ENCODE measurements around the gene ST6GALNAC1. TPM values are rescaled to one million over a fixed set of nuclear protein-coding genes. Genes with fewer than 3 reads are reported as not detected.

ST6GALNAC1 gene
- total and polyA plus RNA-seq, 2 of the 13 experiments (the other 11 are each of a cell fraction or from before 2014, with no cell fraction given): not detected

- TF ChIP-seq ZNF616 (CRISPR knock-in tag; IDR thresholded peaks at IDR 0.05; ENCODE audit: low read depth) (0 out of 2 replicates have a peak, but pooled peaks have one; percentile 47), ZNF792 (CRISPR knock-in tag; IDR thresholded peaks at IDR 0.05) (no peak; the same call in none of the 2 replicates), BRCA1 (CRISPR knock-in tag; IDR thresholded peaks at IDR 0.05) (peak; percentile 77; the same call in 1 of the 2 replicates), RAD21 (CRISPR knock-in tag; IDR thresholded peaks at IDR 0.05) (peak; percentile 34; the same call in 1 of the 2 replicates), ZBTB7B (CRISPR knock-in tag; IDR thresholded peaks at IDR 0.05) (peak; percentile 49), ZNF562 (CRISPR knock-in tag; IDR thresholded peaks at IDR 0.05; ENCODE audit: borderline replicate concordance) (no peak), ZNF160 (CRISPR knock-in tag; IDR thresholded peaks at IDR 0.05) (peak; percentile 71), THRA (CRISPR knock-in tag; IDR thresholded peaks at IDR 0.05; ENCODE audit: borderline replicate concordance) (0 out of 2 replicates have a peak, but pooled peaks have one; percentile 38), PAXIP1 (CRISPR knock-in tag; conservative IDR thresholded peaks at IDR 0.05) (peak; percentile 58), SIN3A (IDR thresholded peaks at IDR 0.05; ENCODE audit: borderline replicate concordance, low read depth, low read length) (no peak; the same call in 1 of the 2 replicates), SNAPC2 (CRISPR knock-in tag; IDR thresholded peaks at IDR 0.05) (0 out of 2 replicates have a peak, but pooled peaks have one; percentile 42), SMARCE1 (IDR thresholded peaks at IDR 0.05; ENCODE audit: borderline replicate concordance) (no peak), FOSL1 (CRISPR knock-in tag; IDR thresholded peaks at IDR 0.05; ENCODE audit: borderline replicate concordance) (no peak), ZNF10 (CRISPR knock-in tag; IDR thresholded peaks at IDR 0.05; ENCODE audit: borderline replicate concordance, low read depth) (peak; percentile 74; the same call in 1 of the 2 replicates), ELK4 (CRISPR knock-in tag; IDR thresholded peaks at IDR 0.05; ENCODE audit: borderline replicate concordance) (no peak), ZBTB21 (CRISPR knock-in tag; IDR thresholded peaks at IDR 0.05) (0 out of 2 replicates have a peak, but pooled peaks have one; percentile 6), ZNF282 (IDR thresholded peaks at IDR 0.05; ENCODE audit: partially characterized antibody) (no peak), KAT8 (CRISPR knock-in tag; IDR thresholded peaks at IDR 0.05) (peak; percentile 75), SIX4 (CRISPR knock-in tag; IDR thresholded peaks at IDR 0.05) (no peak; the same call in 1 of the 2 replicates)
- TF ChIP-seq, protein P1, sequence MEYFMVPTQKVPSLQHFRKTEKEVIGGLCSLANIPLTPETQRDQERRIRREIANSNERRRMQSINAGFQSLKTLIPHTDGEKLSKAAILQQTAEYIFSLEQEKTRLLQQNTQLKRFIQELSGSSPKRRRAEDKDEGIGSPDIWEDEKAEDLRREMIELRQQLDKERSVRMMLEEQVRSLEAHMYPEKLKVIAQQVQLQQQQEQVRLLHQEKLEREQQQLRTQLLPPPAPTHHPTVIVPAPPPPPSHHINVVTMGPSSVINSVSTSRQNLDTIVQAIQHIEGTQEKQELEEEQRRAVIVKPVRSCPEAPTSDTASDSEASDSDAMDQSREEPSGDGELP (IDR thresholded peaks at IDR 0.05; ENCODE audit: borderline replicate concordance, low read depth): peak; percentile 90; the same call in 1 of the 2 replicates
Measured at GRCh38 chr17:76671123-76671911, 27.8 kb upstream of the ST6GALNAC1 start (continued).

Data from HepG2 (cell line).